ACC112 (cell line): ENCODE results near the gene WFDC8.

Experiments
- H2AFZ ChIP-seq: fragments of 200-600 bp; sonication (generic); one replicate; pipeline ENCODE4 v1.6.0; 2017; ENCODE audit warnings: antibody characterized with exemption, low read length; ENCODE audit not compliant: unreplicated experiment
- H3K27ac ChIP-seq: fragments of 200-600 bp; sonication (generic); 2 replicates; pipeline ENCODE4 v1.5.1; 2014; ENCODE audit warnings: low read depth, mild to moderate bottlenecking, antibody characterized with exemption, low read length, moderate library complexity
- H3K27me3 ChIP-seq: fragments of 200-600 bp; sonication (generic); 2 replicates; pipeline ENCODE4 v1.6.1; 2014; ENCODE audit warnings: mild to moderate bottlenecking, antibody characterized with exemption, low read length, moderate library complexity, mixed read lengths; ENCODE audit not compliant: insufficient read depth
- H3K36me3 ChIP-seq: fragments of 200-600 bp; sonication (generic); 2 replicates; pipeline ENCODE4 v1.6.1; 2016; ENCODE audit warnings: mild to moderate bottlenecking, antibody characterized with exemption, low read length, moderate library complexity, mixed read lengths; ENCODE audit not compliant: insufficient read depth
- H3K4me1 ChIP-seq: fragments of 200-600 bp; sonication (generic); one replicate; pipeline ENCODE4 v1.6.1; 2016; ENCODE audit warnings: low read length, mixed read lengths; ENCODE audit not compliant: insufficient read depth, unreplicated experiment, control insufficient read depth
- H3K4me3 ChIP-seq: fragments of 200-600 bp; sonication (generic); 2 replicates; pipeline ENCODE4 v1.5.1; 2014; ENCODE audit warnings: mild to moderate bottlenecking, low read depth, low read length
- H3K79me2 ChIP-seq: fragments of 200-600 bp; sonication (generic); one replicate; pipeline ENCODE4 v1.6.0; 2016; ENCODE audit warnings: low read length; ENCODE audit not compliant: control insufficient read depth, unreplicated experiment, insufficient read depth

The WFDC8 gene

DNA sequence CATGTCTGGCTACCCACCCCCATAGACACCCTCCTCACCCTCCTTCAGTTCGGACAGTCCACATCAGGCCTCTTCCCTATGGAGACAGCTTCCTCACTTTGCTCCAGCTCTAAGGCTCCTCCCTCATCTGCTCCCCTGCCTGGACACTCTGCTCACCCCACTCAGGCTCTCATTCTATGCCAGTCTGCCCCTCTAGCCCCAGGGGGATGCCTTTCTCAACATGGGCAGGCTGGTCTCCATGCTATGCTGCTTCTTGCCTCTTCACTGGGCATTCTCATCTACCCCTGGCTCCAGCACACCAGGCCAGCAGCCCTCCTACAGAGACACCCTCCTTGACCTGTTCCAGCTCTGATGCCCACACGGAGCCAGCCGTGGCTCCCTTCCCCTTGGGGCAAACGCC is at the start of gene WFDC8:
WFDC8 (minus strand) TSS at position 101 of the 400 bp plus-strand sequence; CDS start at position 64, 37 bp downstream.
- H3K79me2 ChIP-seq, result no peaks in the 10 kb centered on the region
- H3K27me3 ChIP-seq, result 0 out of 2 replicates have a peak, but pooled peaks cover 3% of the 10 kb centered on the region
- no peak within 1 kb of the TSS for H2AFZ ChIP-seq
- H3K27ac ChIP-seq, result no peak within 1 kb of the TSS
- H3K4me1 ChIP-seq, result no peaks in the 10 kb centered on the region
- no peaks in the 10 kb centered on the region for H3K36me3 ChIP-seq
- H3K4me3 ChIP-seq, result no peak within 1 kb of the TSS

DNA sequence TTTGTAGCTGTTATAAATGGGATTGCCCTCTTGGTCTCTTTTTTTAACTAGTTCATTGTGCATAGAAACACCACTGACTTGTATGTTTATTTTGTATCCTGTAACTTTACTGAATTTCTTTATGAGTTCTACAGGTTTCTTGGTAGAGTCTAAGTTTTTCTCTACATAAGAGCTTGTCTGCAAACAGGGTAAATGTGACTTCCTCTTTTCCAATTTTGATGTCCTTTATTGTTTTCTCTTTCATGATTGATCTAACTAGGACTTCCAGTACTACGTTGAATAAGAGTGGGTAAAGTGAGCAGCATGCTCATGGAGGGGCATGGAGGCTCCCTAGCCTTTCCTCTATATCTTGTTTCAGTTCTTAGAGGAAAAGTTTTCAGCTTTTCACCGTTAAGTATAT is 47.5 kb upstream of the WFDC8 start:
- no peak overlapping the region for H2AFZ ChIP-seq
- peaks cover 10% of the 10 kb centered on the region for H3K27me3 ChIP-seq
- H3K4me3 ChIP-seq, result no peak overlapping the region
- no peak overlapping the region for H3K27ac ChIP-seq
- H3K79me2 ChIP-seq, result no peaks in the 10 kb centered on the region
- H3K36me3 ChIP-seq, result no peaks in the 10 kb centered on the region
- no peaks in the 10 kb centered on the region for H3K4me1 ChIP-seq

DNA sequence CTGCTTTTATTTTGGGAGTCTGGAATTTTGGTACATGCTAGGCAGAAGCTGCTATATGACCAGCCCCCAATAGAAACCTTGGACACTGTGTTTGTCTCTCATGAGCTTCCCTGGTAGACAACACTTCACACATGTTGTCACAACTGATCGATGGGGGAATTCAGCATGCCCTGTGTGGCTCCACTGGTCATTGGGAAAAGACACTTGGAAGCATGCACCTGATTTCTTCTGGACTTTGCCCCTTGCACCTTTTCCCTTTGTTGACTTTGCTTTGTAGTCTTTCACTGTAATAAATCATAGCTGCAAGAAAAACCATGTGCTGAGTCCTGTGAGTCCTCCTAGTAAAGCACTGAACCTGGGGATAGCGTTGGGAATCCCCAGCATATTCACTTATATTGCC is 42.5 kb upstream of the WFDC8 start:
- Histone ChIP-seq H3K79me2 (no peaks in the 10 kb centered on the region), H3K4me1 (no peaks in the 10 kb centered on the region), H3K36me3 (no peaks in the 10 kb centered on the region), H3K27me3 (peaks cover 3% of the 10 kb centered on the region; the same call in 1 of the 2 replicates), H3K27ac (no peak overlapping the region), H2AFZ (no peak overlapping the region), H3K4me3 (no peak overlapping the region)

DNA sequence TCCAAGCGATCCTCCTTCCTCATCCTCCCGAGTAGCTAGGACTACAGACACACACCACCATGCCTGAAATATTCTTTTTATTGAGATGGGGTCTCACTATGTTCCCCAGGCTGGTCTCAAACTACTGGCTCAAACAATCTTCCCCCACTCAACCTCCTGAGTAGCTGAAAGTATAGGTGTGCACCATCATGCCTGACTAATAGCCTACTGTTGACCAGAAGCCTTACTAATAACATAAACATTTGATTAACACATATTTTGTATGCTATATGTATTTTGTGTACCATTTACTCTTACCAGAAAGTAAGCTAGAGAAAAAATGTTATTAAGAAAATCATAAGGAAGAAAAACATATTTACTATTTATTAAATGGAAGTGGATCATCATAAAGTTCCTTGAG is 38.5 kb upstream of the WFDC8 start:
- no peaks in the 10 kb centered on the region for H3K36me3 ChIP-seq
- H3K4me3 ChIP-seq, result no peak overlapping the region
- H2AFZ ChIP-seq, result no peak overlapping the region
- H3K27me3 ChIP-seq, result no peaks in the 10 kb centered on the region
- no peaks in the 10 kb centered on the region for H3K4me1 ChIP-seq
- no peaks in the 10 kb centered on the region for H3K79me2 ChIP-seq
- no peak overlapping the region for H3K27ac ChIP-seq

DNA sequence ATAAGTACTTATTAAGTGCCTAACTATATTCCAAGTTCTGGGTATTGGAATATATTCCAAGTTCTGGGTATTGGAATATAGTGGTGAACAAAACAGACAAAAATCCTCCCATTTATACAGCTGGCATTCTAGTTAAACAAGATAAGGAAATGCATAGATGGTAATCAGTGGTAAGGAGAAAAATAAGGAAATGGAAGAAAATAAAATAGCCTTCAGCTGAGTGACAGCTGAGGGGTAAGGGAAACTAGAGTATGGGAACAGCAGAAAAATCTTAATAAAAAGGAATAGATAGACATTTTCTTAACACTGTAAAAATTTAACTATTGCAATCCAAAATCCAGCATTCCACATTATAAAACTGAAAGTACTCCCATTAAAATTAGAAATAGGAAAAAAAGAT is 33.2 kb upstream of the WFDC8 start:
- H3K79me2 ChIP-seq, result no peaks in the 10 kb centered on the region
- H2AFZ ChIP-seq, result no peak overlapping the region
- H3K27ac ChIP-seq, result no peak overlapping the region
- H3K36me3 ChIP-seq, result no peaks in the 10 kb centered on the region
- H3K4me1 ChIP-seq, result peaks cover 12% of the 10 kb centered on the region
- no peaks in the 10 kb centered on the region for H3K27me3 ChIP-seq
- H3K4me3 ChIP-seq, result no peak overlapping the region

DNA sequence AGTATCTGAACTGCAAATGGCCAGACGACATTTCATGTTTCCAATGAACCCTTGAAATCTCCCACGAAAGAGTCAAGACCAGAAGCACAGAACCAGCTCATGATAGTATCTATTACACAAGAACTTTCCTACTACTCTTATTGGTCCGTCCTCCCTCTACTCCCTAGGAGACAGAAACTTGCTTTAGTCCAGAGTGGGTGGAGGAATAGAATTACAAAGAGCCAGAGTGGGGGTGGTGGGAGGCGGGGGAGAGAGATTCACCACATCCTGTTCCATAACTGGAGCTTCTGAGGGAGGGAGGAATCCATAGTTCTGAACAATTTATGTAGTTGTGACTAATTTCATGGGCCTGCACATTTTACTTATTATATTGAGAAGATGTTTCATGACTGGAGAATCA is 32.0 kb upstream of the WFDC8 start:
- Histone ChIP-seq H3K4me1 (peaks cover 12% of the 10 kb centered on the region), H3K36me3 (no peaks in the 10 kb centered on the region), H2AFZ (peak overlapping the region; percentile 12), H3K27me3 (no peaks in the 10 kb centered on the region), H3K79me2 (no peaks in the 10 kb centered on the region), H3K4me3 (no peak overlapping the region), H3K27ac (peak overlapping the region; percentile 20)

DNA sequence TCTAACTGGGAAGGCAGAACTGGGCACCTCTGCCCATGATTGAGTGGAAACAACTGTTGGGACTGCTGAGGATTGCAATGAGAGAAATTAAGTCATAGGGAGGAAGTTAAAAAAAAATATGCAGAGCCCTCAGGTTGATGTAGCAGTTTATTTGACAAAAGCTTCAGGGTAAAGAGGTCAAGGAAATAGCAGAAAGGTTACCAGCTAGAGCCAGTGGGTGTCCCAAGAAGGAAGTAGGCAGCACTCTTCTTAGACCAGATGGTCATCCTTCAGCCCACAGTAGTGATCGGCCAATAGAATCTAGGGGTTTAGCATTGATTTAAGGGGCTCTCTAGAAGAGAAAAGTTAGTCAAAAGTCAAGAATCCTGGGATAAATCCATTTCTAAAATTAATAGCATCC is 28.7 kb upstream of the WFDC8 start:
- H3K36me3 ChIP-seq, result no peaks in the 10 kb centered on the region
- H3K27me3 ChIP-seq, result 0 out of 2 replicates have a peak, but pooled peaks cover 10% of the 10 kb centered on the region
- H3K27ac ChIP-seq, result no peak overlapping the region
- no peak overlapping the region for H3K4me3 ChIP-seq
- H3K79me2 ChIP-seq, result no peaks in the 10 kb centered on the region
- no peak overlapping the region for H2AFZ ChIP-seq
- H3K4me1 ChIP-seq, result peaks cover 12% of the 10 kb centered on the region

DNA sequence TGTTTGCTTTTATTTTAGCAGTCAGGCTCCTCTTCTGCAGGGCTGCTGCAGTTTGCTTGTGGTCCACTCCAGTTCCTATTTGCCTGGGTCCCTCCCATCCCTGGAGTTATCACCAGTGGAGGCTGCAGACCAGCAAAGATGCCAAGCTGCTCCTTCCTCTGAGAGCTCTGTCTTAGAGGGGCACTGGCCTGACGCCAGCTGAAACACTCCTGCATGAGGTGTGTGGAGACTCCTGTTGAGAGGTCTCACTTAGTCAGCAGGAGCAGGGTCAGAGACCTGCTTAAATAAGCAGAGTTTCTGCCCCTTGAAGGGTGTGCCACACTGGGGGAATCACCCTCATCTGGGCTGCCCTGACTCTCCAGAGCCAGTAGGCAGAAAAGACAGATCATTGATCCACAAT is 16.2 kb upstream of the WFDC8 start:
- H3K79me2 ChIP-seq, result no peaks in the 10 kb centered on the region
- peaks cover 34% of the 10 kb centered on the region; the same call in 1 of the 2 replicates for H3K27me3 ChIP-seq
- H3K27ac ChIP-seq, result no peak overlapping the region
- H3K4me1 ChIP-seq, result no peaks in the 10 kb centered on the region
- no peak overlapping the region for H3K4me3 ChIP-seq
- no peak overlapping the region for H2AFZ ChIP-seq
- H3K36me3 ChIP-seq, result no peaks in the 10 kb centered on the region

DNA sequence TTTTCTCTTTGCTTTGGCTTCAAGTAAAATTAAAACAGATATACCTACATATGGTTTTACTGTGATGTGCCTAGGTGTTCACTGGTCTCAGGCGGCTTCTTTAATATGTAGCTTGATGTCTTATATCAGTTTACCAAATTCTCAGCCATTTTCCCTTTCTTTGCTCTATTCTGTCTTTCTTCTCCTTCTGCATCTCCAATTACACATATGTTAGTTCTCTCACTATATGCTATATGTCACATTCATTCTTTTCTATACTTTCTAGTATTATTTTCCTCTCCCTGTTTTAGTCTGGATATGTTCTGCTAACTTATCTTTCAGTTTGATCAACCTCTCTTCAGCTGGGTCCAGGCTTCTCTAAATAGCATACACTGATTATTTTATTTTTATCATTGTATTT is 14.4 kb upstream of the WFDC8 start:
- Histone ChIP-seq H3K79me2 (no peaks in the 10 kb centered on the region), H3K4me3 (no peak overlapping the region), H3K4me1 (no peaks in the 10 kb centered on the region), H3K27me3 (peaks cover 29% of the 10 kb centered on the region; the same call in 1 of the 2 replicates), H3K27ac (no peak overlapping the region), H2AFZ (no peak overlapping the region), H3K36me3 (no peaks in the 10 kb centered on the region)

DNA sequence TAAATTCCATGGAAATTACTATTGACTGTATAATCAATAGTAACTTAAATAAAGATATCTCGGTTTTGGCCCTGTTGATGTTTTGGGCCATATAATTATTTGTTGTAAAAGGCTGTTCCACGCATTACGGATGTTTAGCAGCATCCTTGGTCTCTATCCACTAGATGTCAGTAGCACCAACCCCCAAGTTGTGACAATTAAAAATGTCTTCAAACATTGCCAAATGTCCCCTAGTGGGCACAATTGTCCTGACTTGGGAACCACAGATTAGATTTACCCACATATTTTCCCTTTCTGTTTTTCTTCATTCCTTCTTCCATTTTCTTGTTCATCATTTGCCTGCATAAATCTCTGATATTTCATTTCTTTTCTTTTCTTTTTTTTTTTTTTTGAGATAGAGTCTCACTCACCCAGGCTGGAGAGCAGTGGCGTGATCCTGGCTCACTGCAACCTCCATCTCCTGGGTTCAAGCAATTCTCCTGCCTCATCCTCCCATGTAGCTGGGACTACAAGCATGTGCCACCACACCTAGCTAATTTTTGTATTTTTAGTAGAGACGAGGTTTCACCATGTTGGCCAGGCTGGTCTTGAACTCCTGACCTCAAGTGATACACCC is 13.6 kb upstream of the WFDC8 start:
- H3K4me3 ChIP-seq, result no peak overlapping the region
- no peak overlapping the region for H3K27ac ChIP-seq
- H3K36me3 ChIP-seq, result no peaks in the 10 kb centered on the region
- no peak overlapping the region for H2AFZ ChIP-seq
- H3K4me1 ChIP-seq, result no peaks in the 10 kb centered on the region
- peaks cover 20% of the 10 kb centered on the region; the same call in 1 of the 2 replicates for H3K27me3 ChIP-seq
- H3K79me2 ChIP-seq, result no peaks in the 10 kb centered on the region

DNA sequence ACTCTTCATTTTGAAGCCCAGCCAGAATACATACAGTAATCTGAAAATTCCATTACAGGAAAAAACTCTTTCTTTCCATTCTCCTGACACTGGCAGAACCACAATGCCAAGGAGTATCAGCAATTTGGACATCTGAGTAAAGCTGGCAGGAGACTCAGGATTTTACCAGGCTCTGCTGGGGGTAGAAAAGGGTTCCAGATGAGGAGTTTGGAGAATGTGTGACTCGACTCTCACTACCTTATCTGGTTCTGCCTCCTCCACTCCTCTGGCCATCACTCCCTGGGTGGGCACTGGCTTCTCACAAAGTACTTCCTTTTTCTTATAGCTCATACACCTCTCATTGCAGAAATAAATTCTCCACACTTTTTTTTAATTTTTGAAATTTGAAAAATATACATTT is 10.6 kb upstream of the WFDC8 start:
- Histone ChIP-seq H3K36me3 (no peaks in the 10 kb centered on the region), H3K79me2 (no peaks in the 10 kb centered on the region), H2AFZ (no peak overlapping the region), H3K4me3 (no peak overlapping the region), H3K27me3 (peaks cover 6% of the 10 kb centered on the region; the same call in 1 of the 2 replicates), H3K4me1 (no peaks in the 10 kb centered on the region), H3K27ac (no peak overlapping the region)
